GM21381 (cell line): Measurements from ENCODE around the gene ASB2.

Source experiments
- ATAC-seq: cut with Tn5 transposase; IDR thresholded peaks from one replicate; pipeline ENCODE4 v1.9.1; 2021; ENCODE audit warnings: mild to moderate bottlenecking, moderate library complexity; ENCODE audit not compliant: unreplicated experiment

The ASB2 gene

GRCh38 chr14:93981316-93982229, 5.2 kb upstream of the ASB2 start:
- no peak for ATAC-seq

DNA sequence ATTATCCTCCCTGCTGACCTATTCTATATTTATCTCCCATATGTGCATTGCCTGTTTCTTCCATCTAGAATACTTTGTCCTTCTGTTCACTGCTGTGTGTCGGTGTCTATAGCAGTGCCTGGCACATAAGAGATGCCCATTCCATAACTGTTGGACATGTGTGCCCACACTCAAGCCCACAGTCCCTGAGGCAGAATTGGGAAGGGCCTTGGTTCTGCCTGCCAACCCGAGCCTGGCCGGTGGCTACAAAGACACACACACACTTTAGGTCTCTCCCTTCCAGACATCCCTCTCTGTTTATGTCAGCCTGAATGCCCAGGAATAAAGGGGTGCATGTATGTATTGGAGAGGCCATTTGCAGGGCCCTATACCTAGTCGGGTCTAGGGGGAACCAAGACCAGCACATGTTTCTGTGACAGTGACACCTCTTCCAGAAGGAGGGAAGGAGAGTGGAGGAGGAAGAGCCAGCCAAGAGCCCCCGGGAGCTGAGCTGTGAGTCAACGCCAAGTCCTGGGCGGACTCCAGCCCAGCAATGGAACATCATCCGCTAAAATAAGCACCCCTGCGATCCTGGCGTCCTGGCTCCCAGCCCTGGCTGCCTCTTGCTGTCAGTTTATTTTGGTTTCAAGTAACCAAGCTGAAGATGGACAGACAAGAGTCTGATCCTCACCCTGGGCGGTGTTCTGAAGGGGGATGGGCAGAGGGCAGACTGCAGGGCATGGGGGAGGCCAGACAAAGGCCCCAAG, 4.3 kb upstream of the ASB2 start:
- no peak for ATAC-seq

DNA sequence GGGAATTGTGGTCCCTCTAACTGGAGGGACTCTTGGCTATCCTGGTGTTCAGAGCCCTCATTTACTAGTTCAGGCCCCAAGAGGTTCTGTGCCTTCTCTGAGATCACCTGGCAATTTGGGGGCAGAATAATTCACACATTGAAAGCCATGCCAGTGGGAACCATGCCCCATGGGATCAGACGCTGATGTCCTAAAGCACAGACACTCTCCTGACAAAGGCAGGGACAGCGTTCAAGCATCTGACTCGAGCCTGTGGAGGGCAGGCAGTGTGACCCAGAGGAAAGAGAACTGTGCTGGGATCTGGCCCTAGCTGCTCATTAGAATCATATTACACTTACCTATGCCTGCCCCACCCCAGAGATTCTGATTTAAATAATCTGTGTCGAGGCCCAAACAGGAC, 2.4 kb upstream of the ASB2 start:
- ATAC-seq = peak; percentile 2

DNA sequence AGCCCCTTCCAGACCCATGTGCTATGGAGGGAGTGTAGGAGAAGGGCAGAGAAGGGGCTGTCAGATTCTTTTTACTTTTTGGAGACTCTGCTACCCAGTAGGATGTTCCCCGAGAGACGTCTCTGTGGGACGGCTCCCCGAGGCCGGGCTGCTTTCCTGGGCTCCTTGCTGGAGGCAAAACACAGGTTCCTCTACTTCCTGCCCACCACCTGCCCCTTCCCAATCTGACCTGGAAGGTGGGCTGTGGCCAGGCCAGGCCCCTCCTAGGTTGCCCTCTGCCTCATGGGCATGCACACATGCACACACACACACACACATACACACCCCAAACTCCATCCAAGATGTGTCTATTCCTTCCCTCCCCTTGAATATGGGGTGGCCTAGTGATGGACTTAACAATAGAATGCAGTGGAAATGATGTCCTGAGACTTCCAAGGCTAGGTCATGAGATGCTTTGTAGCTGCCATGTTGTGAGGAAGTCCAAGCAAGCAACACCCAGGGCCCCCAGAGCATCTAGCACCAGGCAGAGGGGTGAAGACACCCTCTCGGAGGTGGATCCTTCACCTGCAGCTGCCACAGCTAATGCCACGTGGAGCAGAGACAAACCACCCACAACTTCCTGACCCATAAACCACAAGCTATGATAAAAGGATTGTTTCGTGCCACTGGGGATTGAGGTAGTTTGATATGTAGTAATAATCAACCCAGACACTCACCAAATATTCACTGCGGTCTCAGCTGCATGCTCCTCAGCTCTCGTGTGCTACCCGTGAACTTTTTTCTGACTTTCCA, 1.6 kb upstream of the ASB2 start:
- peak; percentile 54 for ATAC-seq

GRCh38 chr14:93977171-93977570, 801 bp upstream of the ASB2 start:
- ATAC-seq = no peak

DNA sequence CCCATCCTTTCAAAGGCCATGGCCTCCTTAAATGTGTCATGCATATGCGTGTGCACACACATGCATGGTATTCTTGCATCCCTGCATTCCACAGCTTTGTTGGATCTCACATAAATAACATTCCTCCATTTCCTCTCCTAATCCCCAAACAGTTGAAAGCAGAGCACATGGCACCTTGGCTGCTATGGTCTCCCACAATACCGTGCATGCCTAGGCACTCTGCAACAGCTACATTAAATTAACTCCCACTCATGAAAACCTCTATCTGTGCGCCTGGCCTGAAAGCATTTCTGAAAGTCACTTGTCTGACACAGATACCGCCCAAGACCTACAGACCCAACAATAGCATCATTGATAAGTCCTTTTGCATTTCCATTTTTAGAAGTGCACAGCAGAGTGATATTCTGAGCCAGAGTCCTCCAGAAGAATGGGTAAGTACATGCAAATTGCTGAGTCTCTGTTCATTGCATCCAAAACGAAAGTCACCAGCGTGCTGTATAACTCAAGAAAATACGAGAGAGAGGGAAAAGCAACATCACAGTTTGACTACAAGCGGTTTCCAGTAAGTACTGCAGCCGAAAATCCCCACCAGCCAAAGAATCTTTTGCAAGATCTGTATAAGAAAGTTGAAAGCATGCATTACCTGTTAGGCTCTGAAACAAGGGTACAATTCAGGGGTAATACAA, 436 bp downstream of the ASB2 start:
- ATAC-seq = peak; percentile 61

GRCh38 chr14:93974833-93975232, 1.5 kb downstream of the ASB2 start:
- no peak for ATAC-seq

GRCh38 chr14:93974299-93974698, 2.1 kb downstream of the ASB2 start:
- no peak for ATAC-seq

GRCh38 chr14:93973607-93974006, 2.8 kb downstream of the ASB2 start:
- ATAC-seq = no peak

DNA sequence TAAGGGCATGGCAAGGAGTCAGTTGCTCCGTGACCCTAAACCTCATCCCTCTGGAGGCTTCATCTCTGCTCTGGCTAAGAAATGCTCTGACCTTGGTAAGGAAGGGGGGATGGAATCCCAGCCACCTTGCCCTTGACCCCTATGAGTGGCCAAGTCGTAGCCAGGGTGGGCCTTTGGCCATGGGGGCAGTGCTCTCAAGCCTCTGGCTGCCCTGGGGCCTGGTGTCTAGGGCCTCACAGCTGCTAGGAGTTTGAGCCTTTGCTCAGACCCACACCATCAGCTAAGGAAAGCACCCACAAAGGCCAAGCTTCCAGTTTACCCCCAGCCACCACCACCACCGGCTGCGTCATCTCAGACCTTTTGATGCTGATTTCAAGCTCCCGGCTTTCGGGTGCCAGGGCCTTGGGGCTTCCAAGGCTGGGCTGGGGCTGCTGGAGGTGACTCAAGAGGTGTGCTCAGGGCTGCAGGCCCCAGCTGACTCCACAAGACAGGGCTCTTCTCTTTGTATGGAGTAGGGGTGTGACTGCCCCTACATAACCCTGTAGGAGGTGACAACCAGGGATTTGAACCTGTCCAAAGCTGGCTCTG, 3.7 kb downstream of the ASB2 start:
- no peak for ATAC-seq

DNA sequence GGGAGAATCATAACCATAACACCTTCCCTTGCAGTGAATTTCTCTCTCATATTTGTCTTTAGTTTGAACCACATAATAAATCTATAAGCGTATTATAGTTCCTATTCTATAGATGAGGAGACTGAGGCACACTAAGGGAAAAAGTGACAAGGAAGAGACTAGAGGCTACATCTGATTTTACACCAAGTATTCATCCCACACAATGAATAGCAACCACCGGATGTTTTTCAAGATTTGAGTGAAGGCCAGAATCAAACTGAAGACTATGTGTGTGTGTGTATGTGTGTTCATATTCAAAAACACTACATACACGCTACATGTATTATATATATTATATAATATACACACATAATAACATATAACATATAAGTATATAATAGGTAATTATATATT, 4.7 kb downstream of the ASB2 start:
- no peak for ATAC-seq

- ATAC-seq = peak; percentile 37
These were observed 5.3 kb downstream of the ASB2 start for GRCh38 chr14:93970965-93971634.

- ATAC-seq = no peak
These were observed 5.8 kb downstream of the ASB2 start for GRCh38 chr14:93970585-93970964.

- no peak for ATAC-seq
These were observed 7.1 kb downstream of the ASB2 start for GRCh38 chr14:93969082-93969828.

DNA sequence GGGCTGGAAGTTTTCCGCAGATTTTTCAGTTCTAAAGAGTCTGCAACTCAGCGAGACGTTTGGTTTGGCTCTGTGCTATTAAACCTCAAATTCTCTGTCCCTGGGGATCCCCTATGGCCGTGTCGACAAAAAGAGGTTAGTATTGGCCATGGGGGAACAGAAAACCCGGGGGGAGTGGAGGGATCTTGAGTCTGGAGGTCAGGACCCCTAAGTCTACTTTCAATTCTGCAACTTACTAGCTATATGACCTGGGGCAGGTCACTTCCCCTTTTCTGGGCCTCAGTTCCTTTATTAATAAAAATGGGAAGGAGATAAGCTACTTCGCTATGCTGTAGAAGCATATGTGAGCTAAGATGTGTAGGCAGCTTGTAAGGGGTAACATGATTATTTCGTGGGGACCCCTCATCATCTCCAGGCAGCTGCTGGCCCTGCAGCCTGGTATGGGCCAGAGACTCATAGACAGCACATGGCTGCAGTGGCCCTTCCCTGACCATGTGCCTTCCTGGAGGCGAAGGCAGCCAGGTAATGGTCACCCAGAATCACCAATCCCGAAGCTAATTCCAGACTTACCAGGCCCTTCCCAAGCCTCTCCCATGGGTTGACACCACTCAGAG, 8.6 kb downstream of the ASB2 start:
- ATAC-seq = peak; percentile 38

DNA sequence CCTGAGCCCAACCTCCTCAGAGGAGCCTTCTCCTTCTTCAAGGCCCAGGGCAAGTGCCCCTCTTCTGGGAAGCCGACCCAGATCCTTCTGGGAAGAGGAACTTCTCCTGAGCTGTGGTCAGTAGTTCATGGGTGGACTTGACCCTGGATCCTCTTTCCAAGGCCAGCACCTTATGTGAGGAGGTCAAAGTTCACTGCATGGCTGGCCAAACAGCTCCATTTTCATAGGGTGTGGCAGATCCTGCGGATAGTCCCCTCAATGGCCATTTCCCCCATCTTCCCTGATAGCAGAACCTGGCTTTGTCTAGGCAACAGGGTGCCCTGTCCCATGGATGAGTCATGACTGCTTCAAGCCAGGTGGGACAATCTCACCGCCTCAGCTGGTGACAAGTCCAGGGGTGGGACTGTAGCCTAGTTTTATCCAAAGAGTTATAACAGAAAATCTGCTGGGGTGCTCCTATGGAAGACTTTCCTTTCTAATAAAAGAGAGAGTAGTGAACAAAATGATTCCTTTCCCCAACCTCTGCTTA, 10.4 kb downstream of the ASB2 start:
- ATAC-seq = no peak

GRCh38 chr14:93965287-93965821, 11.0 kb downstream of the ASB2 start:
- ATAC-seq = no peak

DNA sequence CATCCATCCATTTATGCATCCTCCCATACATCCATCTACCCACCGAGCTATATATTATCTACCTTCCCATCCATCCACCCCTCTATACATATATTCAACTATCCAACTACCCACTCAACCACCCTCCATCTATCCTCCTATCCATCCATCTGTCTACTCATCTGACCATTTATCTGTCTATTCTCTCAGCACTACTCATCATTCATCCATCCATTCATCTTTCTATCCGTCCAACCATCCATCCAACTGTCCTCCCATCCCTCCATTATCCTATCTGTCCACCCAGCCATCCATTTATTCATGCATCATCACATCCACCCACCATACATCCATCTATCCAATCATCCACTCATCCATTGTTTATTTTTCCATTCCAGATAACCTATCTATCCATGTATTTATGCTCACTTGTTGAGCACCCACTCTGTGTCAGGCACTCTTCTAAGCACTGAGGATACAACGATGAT, 11.5 kb downstream of the ASB2 start:
- no peak for ATAC-seq
